HCT116 (cell line): ENCODE measurements around the gene DOK5. TPM values are rescaled to one million over a fixed set of nuclear protein-coding genes. Genes with fewer than 3 reads are reported as not detected.

Source experiments
- ATAC-seq: fragments of 200-7000 bp; cut with Tn5 transposase; 2 replicates; pipeline ENCODE4 v1.9.1; 2020; ENCODE audit warnings: mild to moderate bottlenecking, moderate library complexity
- BruUV-seq: library from RNA; stranded (reverse); fragments of 400-500 nt; replicated peaks from 2 replicates; lab custom pipeline; 2021; lab: Mats Ljungman, UMichigan
- CTCF ChIA-PET: fragments of 300-600 bp; sonication (Branson Sonifier 250); formaldehyde crosslinking; loops from one replicate; lab custom pipeline; 2021; ENCODE audit warnings: antibody characterized with exemption; lab: Charles Lee
- POLR2A ChIA-PET: fragments of 300-600, 350-600 bp; sonication (Branson Sonifier 250); formaldehyde crosslinking; loops from one replicate; lab custom pipeline; 2021; ENCODE audit warnings: antibody characterized with exemption; lab: Charles Lee
- RAD21 ChIA-PET, 2 experiments: fragments of 300-600 bp; sonication (Branson Sonifier 250); formaldehyde crosslinking; loops; one replicate each; lab custom pipeline; 2023; ENCODE audit warnings: low total read pairs in 2 of 2; ENCODE audit not compliant: uncharacterized antibody in 2 of 2, unreplicated experiment in 2 of 2, low non-redundant PET in 1 of 2; lab: Charles Lee
- DNase-seq: peaks from one replicate; pipeline ENCODE4 v3.0.0-alpha.2; 2010; ENCODE audit warnings: low read depth, low spot score
- H2AFZ ChIP-seq: fragments of 200-600 bp; shearing (Covaris generic), sonication (generic); 2 replicates; pipeline ENCODE4 v1.6.1; 2017; ENCODE audit warnings: low read depth, mixed run types, mixed read lengths, antibody characterized with exemption, low read length; ENCODE audit not compliant: poor library complexity, severe bottlenecking
- H3K27ac ChIP-seq: 2 replicates; pipeline ENCODE4 v1.5.1; 2012; ENCODE audit warnings: low read depth, low read length
- H3K27me3 ChIP-seq: fragments of 200-600 bp; sonication (generic); 2 replicates; pipeline ENCODE4 v1.6.1; 2016; ENCODE audit warnings: mixed run types, low read length, mixed read lengths; ENCODE audit not compliant: insufficient read depth
- H3K36me3 ChIP-seq, 2 experiments: fragments of 200-500 bp in 1 of 2; fragments of 200-600 bp in 1 of 2; sonication (Bioruptor generic) in 1 of 2; sonication (generic) in 1 of 2; 2 replicates each; pipeline versions ENCODE4 v1.5.1 to v1.6.1; 2014 to 2016; ENCODE audit warnings: low read length in 2 of 2, inconsistent platforms in 1 of 2, mixed read lengths in 1 of 2, mixed run types in 1 of 2; ENCODE audit not compliant: insufficient read depth in 2 of 2, control insufficient read depth in 1 of 2
- H3K4me1 ChIP-seq, 2 experiments: fragments of 200-600 bp in 1 of 2; sonication (generic) in 1 of 2; 2 replicates each; pipeline versions ENCODE4 v1.5.1 to v1.6.1; 2012 to 2017; ENCODE audit warnings: low read length in 2 of 2, inconsistent platforms in 1 of 2, mild to moderate bottlenecking in 1 of 2, mixed read lengths in 1 of 2, mixed run types in 1 of 2, moderate library complexity in 1 of 2; ENCODE audit not compliant: insufficient read depth in 2 of 2, control insufficient read depth in 1 of 2
- H3K4me2 ChIP-seq: fragments of 200-600 bp; sonication (generic); 2 replicates; pipeline ENCODE4 v1.6.1; 2017; ENCODE audit warnings: mixed run types, low read length, mixed read lengths
- H3K4me3 ChIP-seq, 2 experiments: fragments of 200-600 bp in 1 of 2; sonication (generic) in 1 of 2; replicated peaks in 1 of 2; 2 replicates each; pipeline ENCODE4 v1.5.1; 2011 to 2016; ENCODE audit warnings: low read length in 2 of 2, control low read depth in 1 of 2, low read depth in 1 of 2, mild to moderate bottlenecking in 1 of 2, mixed read lengths in 1 of 2, mixed run types in 1 of 2
- H3K79me2 ChIP-seq: fragments of 200-600 bp; sonication (generic); 2 replicates; pipeline ENCODE4 v1.6.1; 2017; ENCODE audit warnings: mild to moderate bottlenecking, mixed run types, low read length, moderate library complexity, mixed read lengths; ENCODE audit not compliant: insufficient read depth
- H3K9ac ChIP-seq: fragments of 200-600 bp; sonication (generic); 2 replicates; pipeline ENCODE4 v1.6.1; 2016; ENCODE audit warnings: low read length, mixed read lengths
- H3K9me2 ChIP-seq: fragments of 200-600 bp; sonication (generic), shearing (Covaris generic); 2 replicates; pipeline ENCODE4 v1.6.1; 2017; ENCODE audit warnings: mixed run types, mild to moderate bottlenecking, moderate library complexity; ENCODE audit not compliant: insufficient read depth
- H3K9me3 ChIP-seq, 2 experiments: fragments of 200-500 bp in 1 of 2; fragments of 200-600 bp in 1 of 2; sonication (Bioruptor generic) in 1 of 2; sonication (generic) in 1 of 2; 2 replicates each; pipeline ENCODE4 v1.6.1; 2014 to 2017; ENCODE audit warnings: low read length in 2 of 2, mixed read lengths in 2 of 2, inconsistent platforms in 1 of 2, low read depth in 1 of 2, mild to moderate bottlenecking in 1 of 2, mixed run types in 1 of 2, moderate library complexity in 1 of 2; ENCODE audit not compliant: control insufficient read depth in 1 of 2, insufficient read depth in 1 of 2
- H4K20me1 ChIP-seq: fragments of 200-600 bp; sonication (generic), shearing (Covaris generic); 2 replicates; pipeline ENCODE4 v1.6.1; 2017; ENCODE audit warnings: mixed run types, mild to moderate bottlenecking, moderate library complexity; ENCODE audit not compliant: insufficient read depth
- CBX3 ChIP-seq: IDR thresholded peaks from 2 replicates; pipeline ENCODE4 v1.6.1; 2012; ENCODE audit warnings: low read depth
- CEBPB ChIP-seq: IDR thresholded peaks from 2 replicates; pipeline ENCODE4 v1.6.1; 2012; ENCODE audit warnings: low read depth
- EGR1 ChIP-seq: IDR thresholded peaks from 2 replicates; pipeline ENCODE4 v1.6.1; 2012; ENCODE audit warnings: low read depth
- ELF1 ChIP-seq: IDR thresholded peaks from 2 replicates; pipeline ENCODE4 v1.6.1; 2012; ENCODE audit warnings: low read depth, borderline replicate concordance
- EZH2 ChIP-seq: fragments of 200-600 bp; sonication (generic); IDR thresholded peaks from 2 replicates; pipeline ENCODE4 v1.6.1; 2017; ENCODE audit warnings: antibody characterized with exemption, mixed run types
- FOSL1 ChIP-seq: IDR thresholded peaks from 2 replicates; pipeline ENCODE4 v1.6.1; 2012; ENCODE audit warnings: low read depth
- JUND ChIP-seq: IDR thresholded peaks from 2 replicates; pipeline ENCODE4 v1.6.1; 2012
- POLR2A ChIP-seq: IDR thresholded peaks from 2 replicates; pipeline ENCODE4 v1.7.0; 2011; ENCODE audit warnings: borderline replicate concordance; ENCODE audit not compliant: insufficient read depth, insufficient read length; ENCODE audit errors: extremely low read depth
- POLR2AphosphoS5 ChIP-seq: IDR thresholded peaks from 2 replicates; pipeline ENCODE4 v1.6.1; 2011; ENCODE audit warnings: mild to moderate bottlenecking, low read depth, low read length, moderate library complexity
- RAD21 ChIP-seq: IDR thresholded peaks from 2 replicates; pipeline ENCODE4 v1.6.1; 2012; ENCODE audit warnings: low read depth, mild to moderate bottlenecking
- SIN3A ChIP-seq: IDR thresholded peaks from 2 replicates; pipeline ENCODE4 v1.6.1; 2012; ENCODE audit warnings: low read depth
- SP1 ChIP-seq: IDR thresholded peaks from 2 replicates; pipeline ENCODE4 v1.6.1; 2012; ENCODE audit warnings: low read depth
- SRF ChIP-seq: IDR thresholded peaks from 2 replicates; pipeline ENCODE4 v1.6.1; 2012; ENCODE audit warnings: low read depth
- TCF7L2 ChIP-seq: IDR thresholded peaks from 2 replicates; pipeline ENCODE4 v1.7.0; 2011; ENCODE audit warnings: borderline replicate concordance, inconsistent platforms; ENCODE audit not compliant: insufficient read depth, insufficient read length; ENCODE audit errors: extremely low read depth
- YY1 ChIP-seq: IDR thresholded peaks from 2 replicates; pipeline ENCODE4 v1.6.1; 2011; ENCODE audit warnings: low read length, low read depth, moderate library complexity, mild to moderate bottlenecking; ENCODE audit not compliant: insufficient replicate concordance; ENCODE audit errors: extremely low read depth
- ZFX ChIP-seq: fragments of 450-650 bp; IDR thresholded peaks from 2 replicates; pipeline ENCODE4 v1.6.1; 2017
- ZNF274 ChIP-seq: fragments of 200-500 bp; sonication (Bioruptor generic); IDR thresholded peaks from 2 replicates; pipeline ENCODE4 v1.6.1; 2014; ENCODE audit warnings: mild to moderate bottlenecking, low read depth, low read length, inconsistent platforms
- intact Hi-C: fragments of 100-400 bp; cut with micrococcal nuclease; formaldehyde crosslinking; loops from 2 replicates; pipeline ENCODE4 v1.10.0; 2022
- total RNA-seq: library from RNA; stranded (reverse); gene quantifications from one replicate; pipeline ENCODE4 v1.2.1, GENCODE V29; 2021; ENCODE audit not compliant: unreplicated experiment
- TF ChIP-seq, protein P1 (sequence below): IDR thresholded peaks from 2 replicates; pipeline ENCODE4 v1.6.1; 2012; ENCODE audit warnings: low read depth
- TF ChIP-seq, protein P2 (sequence below): IDR thresholded peaks from 2 replicates; pipeline ENCODE4 v1.6.1; 2012
- TF ChIP-seq, protein P3 (sequence below), 3 experiments: fragments of 200-600 bp in 1 of 3; sonication (generic) in 1 of 3; IDR thresholded peaks in 2 of 3; conservative IDR thresholded peaks in 1 of 3; 2 replicates each; pipeline ENCODE4 v1.5.1; 2012 to 2017; ENCODE audit warnings: low read depth in 2 of 3, low read length in 2 of 3, antibody characterized with exemption in 1 of 3, borderline replicate concordance in 1 of 3, control low read depth in 1 of 3, mild to moderate bottlenecking in 1 of 3, mixed read lengths in 1 of 3, mixed run types in 1 of 3, moderate library complexity in 1 of 3; ENCODE audit not compliant: insufficient read depth in 1 of 3

DOK5 gene
- total RNA-seq, 1 experiment from 2014 or later, result not detected

- CTCF ChIA-PET, result no interaction called here
- H3K27ac ChIP-seq, result no peak overlapping the region
- no peak for DNase-seq
- POLR2A ChIA-PET, result no interaction called here
- no peaks in the 10 kb centered on the region for H3K79me2 ChIP-seq
- no peak overlapping the region for H3K4me3 ChIP-seq
- no TSS peak for BruUV-seq
- intact Hi-C loops, result loop anchor here (10.0 kb wide), 1 partner anchor 656 kb away; no protein-coding TSS in a partner anchor
- no peak overlapping the region for H3K4me2 ChIP-seq
- H3K9ac ChIP-seq, result no peak overlapping the region
- H2AFZ ChIP-seq, result no peak overlapping the region
- RAD21 ChIA-PET, result interaction anchor here (0.6 to 0.7 kb wide), 3 partner anchors 39 to 253 kb away, joined by 3 read pairs; no protein-coding TSS in a partner anchor
- no peaks in the 10 kb centered on the region for H3K4me1 ChIP-seq
- H3K9me3 ChIP-seq, result no peaks in the 10 kb centered on the region
- H3K27me3 ChIP-seq, result no peaks in the 10 kb centered on the region
- H3K9me2 ChIP-seq, result no peaks in the 10 kb centered on the region
- no peak for ATAC-seq
- TF ChIP-seq, protein P1, sequence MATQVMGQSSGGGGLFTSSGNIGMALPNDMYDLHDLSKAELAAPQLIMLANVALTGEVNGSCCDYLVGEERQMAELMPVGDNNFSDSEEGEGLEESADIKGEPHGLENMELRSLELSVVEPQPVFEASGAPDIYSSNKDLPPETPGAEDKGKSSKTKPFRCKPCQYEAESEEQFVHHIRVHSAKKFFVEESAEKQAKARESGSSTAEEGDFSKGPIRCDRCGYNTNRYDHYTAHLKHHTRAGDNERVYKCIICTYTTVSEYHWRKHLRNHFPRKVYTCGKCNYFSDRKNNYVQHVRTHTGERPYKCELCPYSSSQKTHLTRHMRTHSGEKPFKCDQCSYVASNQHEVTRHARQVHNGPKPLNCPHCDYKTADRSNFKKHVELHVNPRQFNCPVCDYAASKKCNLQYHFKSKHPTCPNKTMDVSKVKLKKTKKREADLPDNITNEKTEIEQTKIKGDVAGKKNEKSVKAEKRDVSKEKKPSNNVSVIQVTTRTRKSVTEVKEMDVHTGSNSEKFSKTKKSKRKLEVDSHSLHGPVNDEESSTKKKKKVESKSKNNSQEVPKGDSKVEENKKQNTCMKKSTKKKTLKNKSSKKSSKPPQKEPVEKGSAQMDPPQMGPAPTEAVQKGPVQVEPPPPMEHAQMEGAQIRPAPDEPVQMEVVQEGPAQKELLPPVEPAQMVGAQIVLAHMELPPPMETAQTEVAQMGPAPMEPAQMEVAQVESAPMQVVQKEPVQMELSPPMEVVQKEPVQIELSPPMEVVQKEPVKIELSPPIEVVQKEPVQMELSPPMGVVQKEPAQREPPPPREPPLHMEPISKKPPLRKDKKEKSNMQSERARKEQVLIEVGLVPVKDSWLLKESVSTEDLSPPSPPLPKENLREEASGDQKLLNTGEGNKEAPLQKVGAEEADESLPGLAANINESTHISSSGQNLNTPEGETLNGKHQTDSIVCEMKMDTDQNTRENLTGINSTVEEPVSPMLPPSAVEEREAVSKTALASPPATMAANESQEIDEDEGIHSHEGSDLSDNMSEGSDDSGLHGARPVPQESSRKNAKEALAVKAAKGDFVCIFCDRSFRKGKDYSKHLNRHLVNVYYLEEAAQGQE, result no peak
- TF ChIP-seq ZFX, result no peak
- TF ChIP-seq TCF7L2, result no peak
- TF ChIP-seq, protein P2, sequence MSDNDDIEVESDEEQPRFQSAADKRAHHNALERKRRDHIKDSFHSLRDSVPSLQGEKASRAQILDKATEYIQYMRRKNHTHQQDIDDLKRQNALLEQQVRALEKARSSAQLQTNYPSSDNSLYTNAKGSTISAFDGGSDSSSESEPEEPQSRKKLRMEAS, result no peak
- no peak for TF ChIP-seq CEBPB
- TF ChIP-seq, protein P3, sequence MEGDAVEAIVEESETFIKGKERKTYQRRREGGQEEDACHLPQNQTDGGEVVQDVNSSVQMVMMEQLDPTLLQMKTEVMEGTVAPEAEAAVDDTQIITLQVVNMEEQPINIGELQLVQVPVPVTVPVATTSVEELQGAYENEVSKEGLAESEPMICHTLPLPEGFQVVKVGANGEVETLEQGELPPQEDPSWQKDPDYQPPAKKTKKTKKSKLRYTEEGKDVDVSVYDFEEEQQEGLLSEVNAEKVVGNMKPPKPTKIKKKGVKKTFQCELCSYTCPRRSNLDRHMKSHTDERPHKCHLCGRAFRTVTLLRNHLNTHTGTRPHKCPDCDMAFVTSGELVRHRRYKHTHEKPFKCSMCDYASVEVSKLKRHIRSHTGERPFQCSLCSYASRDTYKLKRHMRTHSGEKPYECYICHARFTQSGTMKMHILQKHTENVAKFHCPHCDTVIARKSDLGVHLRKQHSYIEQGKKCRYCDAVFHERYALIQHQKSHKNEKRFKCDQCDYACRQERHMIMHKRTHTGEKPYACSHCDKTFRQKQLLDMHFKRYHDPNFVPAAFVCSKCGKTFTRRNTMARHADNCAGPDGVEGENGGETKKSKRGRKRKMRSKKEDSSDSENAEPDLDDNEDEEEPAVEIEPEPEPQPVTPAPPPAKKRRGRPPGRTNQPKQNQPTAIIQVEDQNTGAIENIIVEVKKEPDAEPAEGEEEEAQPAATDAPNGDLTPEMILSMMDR (IDR thresholded peaks at IDR 0.05 in 2 of 3, conservative IDR thresholded peaks at IDR 0.05 in 1 of 3; ENCODE audit: borderline replicate concordance in 1 of 3, insufficient read depth in 1 of 3, low read depth in 2 of 3, low read length in 2 of 3), result no peak
- TF ChIP-seq JUND, result no peak
- TF ChIP-seq YY1, result no peak
- no peak for TF ChIP-seq SRF
- no peak for TF ChIP-seq FOSL1
- no peak for TF ChIP-seq ELF1
- TF ChIP-seq RAD21, result no peak
- no peak for TF ChIP-seq POLR2AphosphoS5
- TF ChIP-seq POLR2A, result no peak
- TF ChIP-seq EZH2, result no peak
- no peak for TF ChIP-seq CBX3
- no peak for TF ChIP-seq EGR1
- TF ChIP-seq ZNF274, result no peak
- TF ChIP-seq SIN3A, result no peak
- no peak for TF ChIP-seq SP1
- H3K36me3 ChIP-seq, result no peaks in the 10 kb centered on the region
- no peaks in the 10 kb centered on the region for H4K20me1 ChIP-seq
Observed at GRCh38 chr20:54640800-54641199, 165.4 kb downstream of the DOK5 start.
